ENCODE measurements around the gene ZSWIM8. TPM values are rescaled to one million over a fixed set of nuclear protein-coding genes. Genes with fewer than 3 reads are reported as not detected.

The ZSWIM8 gene
- total RNA-seq, 1 donor from 2014 or later: 56.3 TPM

GRCh38 chr10:73802276-73802991 is 17.0 kb downstream of the ZSWIM8 start:
- intact Hi-C loops (cut with micrococcal nuclease): no loop called here
- Mint-ChIP-seq H3K4me1 (ENCODE audit: low read depth) (peaks cover 34% of the 10 kb centered on the region), H3K36me3 (ENCODE audit: low read depth) (peaks cover 58% of the 10 kb centered on the region), H3K27ac (peak overlapping the region; percentile 56), H3K4me3 (no peak overlapping the region), H3K9me3 (no peaks in the 10 kb centered on the region), H3K27me3 (ENCODE audit: insufficient read depth) (no peaks in the 10 kb centered on the region)
- no peak for DNase-seq (ENCODE audit: low spot score)

DNA sequence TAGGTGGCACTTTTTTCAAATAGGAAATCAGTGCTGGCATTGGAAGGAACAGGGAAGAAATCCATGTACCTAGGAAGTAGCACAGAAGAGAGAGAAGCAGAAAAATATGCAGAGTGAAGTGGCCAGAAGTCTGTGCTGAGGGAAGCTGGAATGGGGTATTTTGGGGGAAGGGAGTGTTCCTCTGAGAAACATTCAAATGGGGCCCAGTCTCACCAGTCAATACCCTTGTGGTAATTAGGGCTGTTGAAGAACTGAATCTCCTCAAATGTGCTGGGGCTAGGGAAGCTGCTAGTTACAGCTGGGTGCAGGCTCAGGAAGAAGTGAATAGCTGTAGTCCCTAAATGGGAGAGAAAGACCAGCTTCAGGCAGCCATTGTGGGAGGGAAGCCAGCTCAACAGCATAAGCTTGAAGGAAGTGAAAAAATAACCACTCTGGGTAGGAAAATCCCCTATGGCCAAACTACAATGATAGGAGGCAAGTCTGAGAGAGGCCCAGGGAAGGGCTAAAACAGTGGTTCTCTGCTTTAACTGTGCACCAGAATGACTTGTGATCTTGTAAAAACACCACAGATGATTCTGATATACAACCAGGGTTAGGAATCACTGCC is 18.4 kb downstream of the ZSWIM8 start:
- H3K27ac Mint-ChIP-seq: peak overlapping the region; percentile 89
- H3K4me3 Mint-ChIP-seq: peak overlapping the region; percentile 58
- DNase-seq (ENCODE audit: low spot score): peak; percentile 6
- H3K27me3 Mint-ChIP-seq (ENCODE audit: insufficient read depth): no peaks in the 10 kb centered on the region
- H3K36me3 Mint-ChIP-seq (ENCODE audit: low read depth): peaks cover 61% of the 10 kb centered on the region
- no peaks in the 10 kb centered on the region for H3K9me3 Mint-ChIP-seq
- intact Hi-C loops (cut with micrococcal nuclease): loop anchor here (1.0 kb wide), 2 partner anchors 18 to 31 kb away; partner anchors contain the start of gene ZSWIM8
- H3K4me1 Mint-ChIP-seq (ENCODE audit: low read depth): peaks cover 43% of the 10 kb centered on the region

DNA sequence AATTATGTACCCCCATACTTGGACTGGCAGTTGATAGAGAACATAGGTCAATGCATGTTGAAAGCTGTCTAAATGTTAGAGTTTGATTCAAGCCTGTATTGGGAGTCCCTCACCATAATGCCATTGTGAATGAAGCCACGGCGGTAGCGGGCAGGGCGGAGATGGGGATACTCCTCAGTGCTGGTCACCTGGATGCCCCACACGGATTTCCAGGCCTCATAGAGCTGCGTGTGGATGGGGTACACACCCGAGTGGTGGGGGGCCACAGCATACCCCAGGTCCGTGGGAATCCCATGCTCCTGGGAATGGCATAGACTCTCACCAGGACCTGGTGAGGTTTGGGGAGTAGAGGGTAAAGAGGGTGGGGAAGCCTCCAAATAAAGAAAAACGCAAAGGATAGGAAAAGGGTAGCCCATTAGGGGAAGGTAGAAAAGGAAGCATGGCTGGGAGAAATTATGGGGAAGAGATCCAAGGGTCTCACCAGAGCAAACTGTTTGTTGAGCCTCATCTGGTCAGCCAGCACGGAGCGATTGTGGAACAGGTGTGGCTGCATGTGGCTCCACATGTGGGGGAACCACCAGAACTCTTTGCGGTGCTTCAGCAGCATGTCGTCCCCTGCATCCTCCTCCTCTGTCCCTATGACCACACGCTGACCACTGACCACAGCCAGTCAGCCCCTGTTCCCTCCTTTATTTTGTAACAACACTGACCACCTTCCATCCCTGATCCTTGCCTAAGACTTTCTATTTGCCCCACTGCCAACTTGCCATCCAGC is 21.0 kb downstream of the ZSWIM8 start:
- intact Hi-C loops (cut with micrococcal nuclease): no loop called here
- DNase-seq (ENCODE audit: low spot score): no peak
- no peaks in the 10 kb centered on the region for H3K9me3 Mint-ChIP-seq
- H3K4me3 Mint-ChIP-seq: peak overlapping the region; percentile 16
- H3K27ac Mint-ChIP-seq: peak overlapping the region; percentile 15
- H3K36me3 Mint-ChIP-seq (ENCODE audit: low read depth): peaks cover 65% of the 10 kb centered on the region
- H3K4me1 Mint-ChIP-seq (ENCODE audit: low read depth): peaks cover 63% of the 10 kb centered on the region
- H3K27me3 Mint-ChIP-seq (ENCODE audit: insufficient read depth): no peaks in the 10 kb centered on the region

DNA sequence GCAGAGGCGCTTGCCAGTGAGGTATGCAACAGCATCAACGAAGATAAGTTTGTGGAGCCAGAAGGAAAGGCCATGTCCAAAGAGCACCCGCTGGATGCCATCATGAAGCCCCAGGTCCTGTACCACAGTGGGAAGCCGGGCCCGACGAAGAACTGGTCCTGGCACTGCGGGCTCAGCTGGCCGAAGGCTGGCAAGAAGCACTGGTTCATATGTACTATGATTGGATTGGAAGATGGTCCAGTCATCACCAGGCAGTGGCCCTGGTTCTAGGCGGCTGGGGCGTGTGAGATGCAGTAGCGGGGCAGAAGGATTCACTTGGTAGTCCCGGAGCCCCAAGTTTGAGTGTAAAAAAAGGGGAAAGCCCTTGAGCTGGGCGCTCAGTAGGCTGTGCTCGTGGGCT is 22.1 kb downstream of the ZSWIM8 start:
- Mint-ChIP-seq H3K27ac (peak overlapping the region; percentile 20), H3K27me3 (ENCODE audit: insufficient read depth) (no peaks in the 10 kb centered on the region), H3K4me1 (ENCODE audit: low read depth) (peaks cover 64% of the 10 kb centered on the region), H3K36me3 (ENCODE audit: low read depth) (peaks cover 56% of the 10 kb centered on the region), H3K9me3 (no peaks in the 10 kb centered on the region), H3K4me3 (no peak overlapping the region)
- intact Hi-C loops (cut with micrococcal nuclease): no loop called here
- no peak for DNase-seq (ENCODE audit: low spot score)

DNA sequence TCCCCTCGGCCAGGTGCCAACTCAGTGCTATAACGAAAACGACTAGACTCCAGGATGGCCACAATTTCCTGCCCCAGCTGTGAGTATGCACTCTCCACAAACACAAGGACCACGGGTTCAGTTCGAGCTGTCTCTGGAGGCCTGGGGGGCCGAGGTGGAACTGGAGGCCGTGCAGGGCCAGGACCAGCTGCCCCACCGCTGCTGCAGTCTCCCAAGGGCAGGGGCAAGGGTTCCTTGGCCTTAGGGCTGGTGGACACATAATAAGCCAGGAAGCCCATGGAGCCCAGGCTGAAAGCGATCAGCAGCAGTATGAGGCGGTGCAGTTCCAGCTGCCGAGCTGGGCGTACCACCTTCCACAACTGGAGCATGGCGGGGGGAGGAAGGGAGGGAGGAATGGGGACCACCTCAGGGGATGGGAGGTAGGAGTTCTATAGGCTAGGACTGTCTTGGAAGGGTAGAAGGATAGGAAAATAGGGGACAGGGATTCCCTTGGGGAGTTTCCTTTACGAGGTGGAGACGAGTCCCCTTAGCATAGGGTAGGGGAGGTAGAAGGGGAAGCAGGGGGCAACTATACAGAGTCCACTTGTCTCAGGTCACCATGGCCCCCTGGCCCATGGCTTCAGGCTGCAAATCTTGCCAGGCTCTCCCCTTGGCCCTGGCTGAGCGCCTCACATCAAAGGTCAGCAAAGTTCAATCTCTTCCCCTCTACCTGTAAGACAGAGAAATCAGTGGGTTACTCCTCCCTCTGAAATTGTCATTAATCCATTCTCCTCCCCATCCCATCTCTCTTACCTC is 22.8 kb downstream of the ZSWIM8 start:
- H3K4me1 Mint-ChIP-seq (ENCODE audit: low read depth): peaks cover 68% of the 10 kb centered on the region
- intact Hi-C loops (cut with micrococcal nuclease): no loop called here
- no peaks in the 10 kb centered on the region for H3K9me3 Mint-ChIP-seq
- H3K36me3 Mint-ChIP-seq (ENCODE audit: low read depth): peaks cover 54% of the 10 kb centered on the region
- no peak for DNase-seq (ENCODE audit: low spot score)
- H3K4me3 Mint-ChIP-seq: no peak overlapping the region
- H3K27me3 Mint-ChIP-seq (ENCODE audit: insufficient read depth): no peaks in the 10 kb centered on the region
- H3K27ac Mint-ChIP-seq: no peak overlapping the region

- H3K27me3 Mint-ChIP-seq (ENCODE audit: insufficient read depth): no peaks in the 10 kb centered on the region
- H3K4me1 Mint-ChIP-seq (ENCODE audit: low read depth): peaks cover 58% of the 10 kb centered on the region
- peak overlapping the region; percentile 45 for H3K27ac Mint-ChIP-seq
- peak overlapping the region; percentile 97 for H3K4me3 Mint-ChIP-seq
- intact Hi-C loops (cut with micrococcal nuclease): no loop called here
- no peaks in the 10 kb centered on the region for H3K9me3 Mint-ChIP-seq
- H3K36me3 Mint-ChIP-seq (ENCODE audit: low read depth): peaks cover 52% of the 10 kb centered on the region
- no peak for DNase-seq (ENCODE audit: low spot score)
Observed at GRCh38 chr10:73809061-73809818, 23.8 kb downstream of the ZSWIM8 start.

- Mint-ChIP-seq H3K9me3 (no peaks in the 10 kb centered on the region), H3K4me3 (peak overlapping the region; percentile 97), H3K27ac (peak overlapping the region; percentile 98), H3K36me3 (ENCODE audit: low read depth) (peaks cover 49% of the 10 kb centered on the region), H3K27me3 (ENCODE audit: insufficient read depth) (no peaks in the 10 kb centered on the region), H3K4me1 (ENCODE audit: low read depth) (peaks cover 56% of the 10 kb centered on the region)
- intact Hi-C loops (cut with micrococcal nuclease): loop anchor here (1.0 to 2.0 kb wide), 4 partner anchors 38 to 314 kb away; partner anchors contain the start of genes CAMK2G, PPP3CB and SEC24C
- no peak for DNase-seq (ENCODE audit: low spot score)
Observed at GRCh38 chr10:73810358-73810734, 24.9 kb downstream of the ZSWIM8 start.

GRCh38 chr10:73810735-73811465 is 25.5 kb downstream of the ZSWIM8 start:
- intact Hi-C loops (cut with micrococcal nuclease): loop anchor here (1.0 to 2.0 kb wide), 5 partner anchors 26 to 315 kb away; partner anchors contain the start of genes CAMK2G, PPP3CB, SEC24C and ZSWIM8
- peak overlapping the region; percentile 98 for H3K27ac Mint-ChIP-seq
- H3K4me3 Mint-ChIP-seq: peak overlapping the region; percentile 97
- peaks cover 44% of the 10 kb centered on the region for H3K36me3 Mint-ChIP-seq (ENCODE audit: low read depth)
- H3K9me3 Mint-ChIP-seq: no peaks in the 10 kb centered on the region
- DNase-seq (ENCODE audit: low spot score): peak; percentile 54
- no peaks in the 10 kb centered on the region for H3K27me3 Mint-ChIP-seq (ENCODE audit: insufficient read depth)
- peaks cover 50% of the 10 kb centered on the region for H3K4me1 Mint-ChIP-seq (ENCODE audit: low read depth)

DNA sequence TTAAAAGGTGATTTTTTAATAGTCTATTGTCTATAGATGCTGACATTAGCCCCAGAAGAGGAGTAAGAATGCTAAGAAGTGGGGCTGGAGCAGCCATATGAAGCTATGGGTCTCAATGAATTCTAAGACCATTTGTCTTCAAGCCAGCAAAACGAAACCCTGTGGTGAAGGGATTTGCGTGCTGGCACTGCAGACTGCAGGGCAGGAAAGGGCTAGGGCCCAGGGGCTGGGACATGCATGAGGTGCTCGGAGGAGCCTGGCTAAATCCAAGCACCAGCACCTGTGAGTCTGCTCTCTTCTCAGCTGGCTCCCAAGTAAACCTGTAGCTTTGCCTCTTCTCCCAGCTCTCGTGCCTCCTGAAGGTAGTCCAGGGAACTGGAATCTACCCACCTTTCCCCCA is 27.3 kb downstream of the ZSWIM8 start:
- H3K4me3 Mint-ChIP-seq: peak overlapping the region; percentile 71
- no peaks in the 10 kb centered on the region for H3K9me3 Mint-ChIP-seq
- intact Hi-C loops (cut with micrococcal nuclease): loop anchor here (1.0 kb wide), 3 partner anchors 37 to 339 kb away; partner anchors contain the start of gene ADK
- H3K4me1 Mint-ChIP-seq (ENCODE audit: low read depth): peaks cover 32% of the 10 kb centered on the region
- peak overlapping the region; percentile 27 for H3K27ac Mint-ChIP-seq
- no peaks in the 10 kb centered on the region for H3K27me3 Mint-ChIP-seq (ENCODE audit: insufficient read depth)
- no peak for DNase-seq (ENCODE audit: low spot score)
- peaks cover 36% of the 10 kb centered on the region for H3K36me3 Mint-ChIP-seq (ENCODE audit: low read depth)

GRCh38 chr10:73813333-73813732 is 27.9 kb downstream of the ZSWIM8 start:
- peak overlapping the region; percentile 71 for H3K4me3 Mint-ChIP-seq
- peaks cover 30% of the 10 kb centered on the region for H3K4me1 Mint-ChIP-seq (ENCODE audit: low read depth)
- intact Hi-C loops (cut with micrococcal nuclease): no loop called here
- no peaks in the 10 kb centered on the region for H3K27me3 Mint-ChIP-seq (ENCODE audit: insufficient read depth)
- no peak for DNase-seq (ENCODE audit: low spot score)
- peaks cover 33% of the 10 kb centered on the region for H3K36me3 Mint-ChIP-seq (ENCODE audit: low read depth)
- no peaks in the 10 kb centered on the region for H3K9me3 Mint-ChIP-seq
- no peak overlapping the region for H3K27ac Mint-ChIP-seq

DNA sequence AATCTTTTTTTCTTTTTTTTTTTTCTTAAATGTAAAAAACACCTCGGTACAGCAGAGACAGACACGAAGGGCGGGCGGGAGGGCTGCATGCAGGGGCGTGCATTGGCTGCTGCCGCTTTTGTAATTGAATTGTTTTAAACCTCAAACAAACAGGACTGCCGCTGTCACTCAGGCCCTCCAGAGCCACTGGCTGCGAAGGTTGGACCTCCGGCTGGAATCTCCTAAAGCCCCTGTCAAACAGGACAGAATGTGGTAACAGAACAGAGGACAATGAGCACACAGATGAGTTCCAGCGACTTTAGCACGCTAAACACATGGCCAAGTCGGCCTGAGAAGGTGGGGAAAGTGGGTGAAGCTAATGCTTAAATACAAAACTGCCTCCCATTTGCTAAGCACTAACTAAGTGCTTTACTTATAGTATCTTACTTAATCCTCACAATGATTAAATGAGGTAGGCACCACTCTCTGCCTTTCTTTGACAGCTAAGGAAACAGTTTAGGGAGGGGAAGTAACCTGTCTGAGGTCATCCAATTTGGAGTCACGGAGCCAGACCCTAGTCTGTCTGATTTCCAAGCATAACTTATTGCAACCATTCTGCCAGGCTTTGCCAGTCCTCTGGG is 29.0 kb downstream of the ZSWIM8 start:
- Mint-ChIP-seq H3K4me3 (no peak overlapping the region), H3K36me3 (ENCODE audit: low read depth) (peaks cover 23% of the 10 kb centered on the region), H3K27ac (no peak overlapping the region), H3K27me3 (ENCODE audit: insufficient read depth) (no peaks in the 10 kb centered on the region), H3K9me3 (no peaks in the 10 kb centered on the region), H3K4me1 (ENCODE audit: low read depth) (peaks cover 19% of the 10 kb centered on the region)
- intact Hi-C loops (cut with micrococcal nuclease): no loop called here
- DNase-seq (ENCODE audit: low spot score): no peak
